Heart left ventricle (tissue), 13 donors: ENCODE measurements around the gene RGS7.

Experiments used
- POLR2A ChIP-seq, 2 donors: fragments of 450-650 bp; IDR thresholded peaks; one replicate each; pipeline ENCODE4 v1.6.1; 2017; ENCODE audit warnings: antibody characterized with exemption in 2 of 2, mild to moderate bottlenecking in 2 of 2, moderate library complexity in 2 of 2
- TF ChIP-seq, protein P1 (sequence below), 12 donors: fragments of 200-600 bp; sonication (generic) in 4 of 12; IDR thresholded peaks; one replicate each; pipeline versions ENCODE4 v1.5.0 to v1.8.0; 2018 to 2022; ENCODE audit warnings: antibody characterized with exemption in 12 of 12, mild to moderate bottlenecking in 5 of 12
- donor health status: ischemic (EF 13 %, LVEDD 7.1; RV severe dilation, severe dysfunction).
- donor health status: DM: no; HTN: yes; CAD: no.
- donor health status: DM: no; HTN: no; CAD: no.
- donor health status: ischemic (EF 25% LVEDD 6.9; RV normal size, moderate dysfunction).
- donor health status: ischemic (EF 25% LVEDD 5.7; RV mildly dilated, moderate dysfunction).
- donor health status: ischemic (EF 35%, LVEDD 5.7; RV mildly dilated, moderate dysfunction).
- donor health status: nonischemic (EF 11% LVEDD 7.7; RV severe dilation, severe dysfunction).
- donor health status: DM: yes; HTN: yes; CAD: no.
- donor health status: PGD.
- donor health status: ischemic (EF 29% LVEDD 5.4; RV normal size, mild dysfunction).
- donor health status: nonischemic (EF 23%, LVEDD 6.1; RV moderate dilation, normal function).

DNA sequence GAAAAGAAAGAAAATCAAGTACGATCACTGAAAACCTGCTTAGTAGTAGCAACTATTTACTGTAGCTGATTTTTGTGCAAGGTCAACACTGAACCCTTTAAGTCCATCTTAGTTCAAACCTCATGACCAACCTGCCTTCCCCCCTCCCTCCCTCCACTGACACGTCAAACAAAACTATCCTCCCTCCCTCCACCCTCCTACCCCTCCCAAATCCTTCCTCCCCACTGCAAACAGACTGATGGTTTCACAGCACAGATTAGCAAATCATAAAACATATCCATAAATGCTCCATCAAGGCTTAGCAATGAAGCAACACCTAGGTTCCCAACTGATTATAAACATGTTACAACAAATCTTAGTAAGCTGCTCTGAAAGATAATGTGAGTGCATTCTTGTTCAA lies 580.8 kb downstream of the RGS7 start:
- TF ChIP-seq, protein P1, sequence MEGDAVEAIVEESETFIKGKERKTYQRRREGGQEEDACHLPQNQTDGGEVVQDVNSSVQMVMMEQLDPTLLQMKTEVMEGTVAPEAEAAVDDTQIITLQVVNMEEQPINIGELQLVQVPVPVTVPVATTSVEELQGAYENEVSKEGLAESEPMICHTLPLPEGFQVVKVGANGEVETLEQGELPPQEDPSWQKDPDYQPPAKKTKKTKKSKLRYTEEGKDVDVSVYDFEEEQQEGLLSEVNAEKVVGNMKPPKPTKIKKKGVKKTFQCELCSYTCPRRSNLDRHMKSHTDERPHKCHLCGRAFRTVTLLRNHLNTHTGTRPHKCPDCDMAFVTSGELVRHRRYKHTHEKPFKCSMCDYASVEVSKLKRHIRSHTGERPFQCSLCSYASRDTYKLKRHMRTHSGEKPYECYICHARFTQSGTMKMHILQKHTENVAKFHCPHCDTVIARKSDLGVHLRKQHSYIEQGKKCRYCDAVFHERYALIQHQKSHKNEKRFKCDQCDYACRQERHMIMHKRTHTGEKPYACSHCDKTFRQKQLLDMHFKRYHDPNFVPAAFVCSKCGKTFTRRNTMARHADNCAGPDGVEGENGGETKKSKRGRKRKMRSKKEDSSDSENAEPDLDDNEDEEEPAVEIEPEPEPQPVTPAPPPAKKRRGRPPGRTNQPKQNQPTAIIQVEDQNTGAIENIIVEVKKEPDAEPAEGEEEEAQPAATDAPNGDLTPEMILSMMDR (IDR thresholded peaks at IDR 0.05), result no peak
- TF ChIP-seq POLR2A (IDR thresholded peaks at IDR 0.05), result no peak
